GM18520 (cell line): ENCODE measurements around the gene BTRC.

Experiments used
- ATAC-seq: cut with Tn5 transposase; IDR thresholded peaks from one replicate; pipeline ENCODE4 v1.9.1; 2021; ENCODE audit not compliant: unreplicated experiment

BTRC gene

DNA sequence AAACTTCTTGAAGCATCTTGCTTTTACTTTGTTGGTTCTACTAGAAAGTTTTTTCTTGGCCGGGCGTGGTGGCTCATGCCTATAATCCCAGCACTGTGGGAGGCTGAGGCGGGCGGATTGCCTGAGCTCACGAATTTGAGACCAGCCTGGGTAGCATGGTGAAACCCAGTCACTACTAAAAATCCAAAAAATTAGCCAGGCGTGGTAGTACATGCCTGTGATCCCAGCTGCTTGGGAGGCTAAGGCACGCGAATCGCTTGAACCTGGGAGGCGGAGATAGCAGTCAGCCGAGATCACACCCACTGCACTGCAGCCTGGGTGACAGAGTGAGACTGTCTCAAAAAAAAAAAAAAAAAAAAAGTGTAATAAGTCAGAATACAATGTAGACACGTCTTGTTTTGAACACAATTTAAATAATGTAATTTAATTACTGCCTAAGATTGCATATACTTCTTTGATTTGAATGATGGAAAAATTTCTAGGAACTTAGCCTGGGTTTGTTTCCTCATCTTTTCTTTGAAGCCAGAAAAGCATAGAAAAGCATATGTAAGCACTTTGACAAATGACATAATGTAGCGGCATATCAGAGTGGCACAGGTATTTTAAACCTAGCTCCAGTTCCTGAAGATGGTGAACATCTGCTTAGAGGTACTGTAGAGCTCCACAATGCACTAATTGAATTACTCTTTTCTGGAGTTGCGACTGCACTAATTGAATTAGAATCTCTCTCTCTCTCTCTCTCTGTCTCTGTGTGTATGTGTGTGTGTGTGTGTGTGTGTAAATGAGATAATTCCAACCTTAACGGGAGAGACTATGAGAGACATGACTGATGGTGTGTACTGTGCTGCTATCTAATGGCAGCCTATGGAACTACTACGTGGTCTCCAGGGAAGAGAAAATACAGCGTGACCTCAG, 87.8 kb downstream of the BTRC start:
- no peak for ATAC-seq

GRCh38 chr10:101442456-101442800, 88.5 kb downstream of the BTRC start:
- no peak for ATAC-seq

- no peak for ATAC-seq
Measured at GRCh38 chr10:101444058-101444898, 90.3 kb downstream of the BTRC start.

GRCh38 chr10:101446071-101446470, 92.1 kb downstream of the BTRC start:
- ATAC-seq = no peak

GRCh38 chr10:101446947-101447346, 93.0 kb downstream of the BTRC start:
- no peak for ATAC-seq

- no peak for ATAC-seq
Measured at GRCh38 chr10:101447477-101447876, 93.5 kb downstream of the BTRC start.

- no peak for ATAC-seq
Measured at GRCh38 chr10:101450277-101451080, 96.5 kb downstream of the BTRC start.

GRCh38 chr10:101451261-101451660, 97.3 kb downstream of the BTRC start:
- no peak for ATAC-seq

GRCh38 chr10:101451667-101452069, 97.7 kb downstream of the BTRC start:
- no peak for ATAC-seq

- ATAC-seq = no peak
Measured at GRCh38 chr10:101452176-101452575, 98.2 kb downstream of the BTRC start.

DNA sequence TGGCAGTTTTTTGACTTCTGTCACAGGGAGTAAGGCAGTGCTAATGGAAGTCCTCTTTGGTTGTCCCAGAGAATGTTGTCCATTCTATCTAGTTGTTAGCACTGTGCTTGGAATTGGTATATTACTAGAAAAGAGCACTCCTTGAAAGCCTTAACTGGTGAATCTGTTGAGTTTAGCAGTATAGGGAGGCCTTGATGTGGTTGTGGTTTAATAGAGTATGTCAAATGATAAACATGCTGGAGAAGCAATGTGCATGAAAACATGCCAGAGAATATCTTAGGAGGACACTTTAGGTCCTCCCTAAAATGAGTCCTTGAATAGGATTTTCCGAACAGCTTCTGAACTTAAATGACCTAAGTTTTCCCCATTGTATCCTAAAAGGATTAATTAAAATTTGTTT, 98.6 kb downstream of the BTRC start:
- no peak for ATAC-seq

- no peak for ATAC-seq
Measured at GRCh38 chr10:101453318-101453717, 99.4 kb downstream of the BTRC start.

- no peak for ATAC-seq
Measured at GRCh38 chr10:101453791-101454718, 100.1 kb downstream of the BTRC start.

DNA sequence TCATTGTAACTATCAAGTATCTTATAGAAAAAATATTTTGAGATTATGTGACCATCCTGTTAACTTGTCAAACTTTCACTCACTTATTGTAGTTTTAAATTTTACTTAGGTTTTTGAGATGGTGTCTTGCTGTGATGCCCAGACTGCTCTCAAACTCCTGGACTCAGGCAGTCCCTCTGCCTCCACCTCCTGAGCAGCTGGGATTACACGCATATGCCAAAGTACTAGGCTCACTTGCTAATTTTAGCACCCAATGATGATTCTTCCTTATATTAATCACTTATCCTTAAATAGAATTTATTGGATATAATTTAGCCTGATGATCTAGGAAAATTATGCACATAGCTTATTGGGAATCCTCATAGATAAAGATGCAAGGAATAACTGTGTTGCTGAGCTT, 104.9 kb downstream of the BTRC start:
- no peak for ATAC-seq

DNA sequence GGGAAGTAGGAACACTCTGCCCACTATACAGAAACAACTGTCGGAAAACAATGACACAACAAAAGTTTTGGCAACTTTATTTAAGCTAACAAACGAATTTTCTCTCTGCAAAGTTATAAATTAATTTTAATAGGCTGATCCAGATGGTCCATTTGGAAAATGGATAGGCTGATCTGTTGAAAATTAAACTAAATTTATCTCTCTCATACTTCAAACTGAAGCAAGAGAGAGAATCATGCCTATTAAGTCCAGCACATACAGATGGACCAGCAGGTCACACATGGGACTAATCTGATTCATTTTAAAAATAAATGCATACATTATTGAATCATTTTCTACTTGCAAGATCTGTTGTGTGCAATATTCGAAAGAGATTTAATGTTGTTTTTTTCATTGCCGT, 110.1 kb downstream of the BTRC start:
- no peak for ATAC-seq

- no peak for ATAC-seq
Measured at GRCh38 chr10:101464599-101464998, 110.6 kb downstream of the BTRC start.

DNA sequence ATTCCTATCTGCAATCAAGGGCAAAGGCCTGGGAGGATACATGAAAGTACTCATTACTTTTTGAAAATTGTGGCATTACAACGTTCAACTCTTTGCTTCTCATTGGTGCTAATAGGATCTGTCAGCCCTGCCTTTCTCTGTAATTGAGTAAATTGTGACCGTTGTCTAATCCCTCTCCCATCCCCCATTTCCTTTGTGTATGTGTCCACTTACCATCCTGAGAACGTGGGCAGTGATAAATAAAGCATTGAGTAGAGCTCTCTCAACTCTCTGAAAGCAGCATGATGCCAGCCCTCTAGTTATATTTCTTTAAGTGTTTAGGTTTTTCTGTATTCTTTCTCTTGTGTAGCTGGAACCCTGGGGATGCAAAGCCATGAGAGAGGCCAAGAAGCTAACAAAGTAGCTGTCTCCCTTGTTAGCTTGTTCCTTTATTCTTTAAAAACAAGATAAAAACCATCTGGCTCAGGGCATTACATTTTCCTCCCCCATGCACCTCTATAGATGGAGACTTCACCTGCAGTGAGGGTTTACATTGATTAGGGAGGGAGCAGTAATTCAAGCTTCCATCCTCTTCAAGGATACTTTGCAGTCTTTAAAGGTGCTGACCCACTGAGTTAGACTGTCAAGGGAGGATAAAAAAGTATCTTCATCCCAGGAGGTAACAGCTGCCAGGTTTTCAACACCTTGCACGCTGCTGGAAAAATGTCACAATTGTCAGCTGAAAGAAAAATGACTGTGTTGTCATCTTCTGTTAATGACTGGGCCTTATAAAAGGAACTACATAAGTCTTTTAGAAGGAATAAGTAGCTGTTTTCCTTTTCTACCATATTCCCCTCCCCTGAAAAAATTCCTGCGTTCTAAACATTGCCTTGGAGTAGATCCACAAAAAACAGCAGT, 112.3 kb downstream of the BTRC start:
- ATAC-seq = no peak

- no peak for ATAC-seq
Measured at GRCh38 chr10:101467286-101467770, 113.4 kb downstream of the BTRC start.

GRCh38 chr10:101468159-101468558, 114.2 kb downstream of the BTRC start:
- ATAC-seq = no peak
